ENCODE measurements around the gene DMBT1.

- no peak for TF ChIP-seq POLR2AphosphoS5 (IDR thresholded peaks at IDR 0.05; ENCODE audit: low read depth, low read length)
- no peak for TF ChIP-seq POLR2A (IDR thresholded peaks at IDR 0.05; ENCODE audit: low read depth, low read length)
- TF ChIP-seq TAF1 (IDR thresholded peaks at IDR 0.05; ENCODE audit: borderline replicate concordance, low read depth, low read length): no peak
Observed at GRCh38 chr10:122662231-122662630, 101.7 kb downstream of the DMBT1 start.
